Activated naive CD4-positive, alpha-beta T cell treated with anti-CD3 and anti-CD28 coated beads, Interleukin-2, amount 50 U/mL, for 24 hours (primary cell): ENCODE measurements around the gene FGF5.
"Not testable (repeated sequence)": the region's sequence is repeated elsewhere in the genome, so short reads cannot be mapped to it uniquely, and the experiment has no call there.

Experiments
- H3K27ac Mint-ChIP-seq: one replicate; pipeline ENCODE4 v1.8.0; 2021; ENCODE audit warnings: mild to moderate bottlenecking, mixed read lengths
- H3K27me3 Mint-ChIP-seq: one replicate; pipeline ENCODE4 v1.8.0; 2021; ENCODE audit warnings: mixed read lengths
- H3K36me3 Mint-ChIP-seq: one replicate; pipeline ENCODE4 v1.8.0; 2021; ENCODE audit warnings: mixed read lengths
- H3K4me1 Mint-ChIP-seq: one replicate; pipeline ENCODE4 v1.8.0; 2021; ENCODE audit warnings: mixed read lengths
- H3K4me3 Mint-ChIP-seq: one replicate; pipeline ENCODE4 v1.8.0; 2021; ENCODE audit warnings: mild to moderate bottlenecking, mixed read lengths
- H3K9me3 Mint-ChIP-seq: one replicate; pipeline ENCODE4 v1.8.0; 2021; ENCODE audit warnings: mixed read lengths

FGF5 gene

DNA sequence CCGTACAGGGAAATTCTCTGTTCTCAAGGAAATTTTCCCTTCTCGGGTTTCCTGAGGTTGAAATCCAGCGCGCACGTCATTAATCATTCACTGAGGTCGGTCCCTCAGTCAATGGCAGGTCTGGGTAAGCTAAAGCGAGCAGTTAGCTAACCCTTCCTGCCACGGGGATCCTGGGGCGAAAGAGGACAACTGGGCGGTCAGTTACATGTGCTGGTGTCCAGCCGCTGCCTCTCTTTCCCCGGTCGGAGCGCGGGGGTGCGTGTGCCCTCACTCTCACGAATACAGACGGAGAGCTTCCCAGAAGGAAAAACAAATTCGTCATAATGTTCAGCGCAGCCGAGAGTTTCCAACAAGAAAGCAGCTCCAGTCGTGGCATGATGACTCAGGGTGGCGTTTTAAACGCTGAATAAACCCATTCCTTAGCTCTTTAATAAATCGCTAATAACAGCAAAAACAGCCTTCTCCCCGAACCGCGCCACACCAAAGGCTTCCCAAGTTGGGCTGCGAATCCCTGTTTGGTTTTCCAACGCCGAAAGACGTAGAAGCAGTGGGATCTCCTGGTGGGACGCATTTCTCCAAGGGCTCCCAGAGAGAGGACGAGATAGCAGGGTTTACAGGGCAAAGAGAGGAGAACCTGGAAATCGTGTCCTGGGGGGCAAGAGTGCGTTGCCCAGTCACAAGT, 752 bp upstream of the FGF5 start:
- H3K27me3 Mint-ChIP-seq, result peaks cover 60% of the 10 kb centered on the region
- peaks cover 31% of the 10 kb centered on the region for H3K4me1 Mint-ChIP-seq
- H3K36me3 Mint-ChIP-seq, result no peaks in the 10 kb centered on the region
- H3K27ac Mint-ChIP-seq, result no peak overlapping the region
- H3K4me3 Mint-ChIP-seq, result peak overlapping the region; percentile 41
- no peaks in the 10 kb centered on the region for H3K9me3 Mint-ChIP-seq

DNA sequence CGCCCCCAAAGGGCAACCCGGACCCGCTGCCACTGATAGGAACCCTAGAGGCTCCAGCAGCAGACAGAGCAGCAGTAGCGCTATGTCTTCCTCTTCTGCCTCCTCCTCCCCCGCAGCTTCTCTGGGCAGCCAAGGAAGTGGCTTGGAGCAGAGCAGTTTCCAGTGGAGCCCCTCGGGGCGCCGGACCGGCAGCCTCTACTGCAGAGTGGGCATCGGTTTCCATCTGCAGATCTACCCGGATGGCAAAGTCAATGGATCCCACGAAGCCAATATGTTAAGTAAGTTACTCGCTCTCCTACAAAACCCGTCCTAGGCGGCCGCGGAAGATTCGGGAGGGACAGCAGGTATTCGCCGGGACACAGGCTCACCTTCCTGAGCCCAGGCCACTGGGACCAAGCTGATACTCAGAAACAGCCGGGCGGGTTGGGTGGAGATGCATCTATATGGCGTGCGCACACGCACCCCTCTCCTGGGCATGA, 477 bp downstream of the FGF5 start:
- H3K36me3 Mint-ChIP-seq, result no peaks in the 10 kb centered on the region
- H3K27ac Mint-ChIP-seq, result no peak overlapping the region
- peaks cover 62% of the 10 kb centered on the region for H3K27me3 Mint-ChIP-seq
- peak overlapping the region; percentile 70 for H3K4me3 Mint-ChIP-seq
- no peaks in the 10 kb centered on the region for H3K9me3 Mint-ChIP-seq
- peaks cover 31% of the 10 kb centered on the region for H3K4me1 Mint-ChIP-seq

DNA sequence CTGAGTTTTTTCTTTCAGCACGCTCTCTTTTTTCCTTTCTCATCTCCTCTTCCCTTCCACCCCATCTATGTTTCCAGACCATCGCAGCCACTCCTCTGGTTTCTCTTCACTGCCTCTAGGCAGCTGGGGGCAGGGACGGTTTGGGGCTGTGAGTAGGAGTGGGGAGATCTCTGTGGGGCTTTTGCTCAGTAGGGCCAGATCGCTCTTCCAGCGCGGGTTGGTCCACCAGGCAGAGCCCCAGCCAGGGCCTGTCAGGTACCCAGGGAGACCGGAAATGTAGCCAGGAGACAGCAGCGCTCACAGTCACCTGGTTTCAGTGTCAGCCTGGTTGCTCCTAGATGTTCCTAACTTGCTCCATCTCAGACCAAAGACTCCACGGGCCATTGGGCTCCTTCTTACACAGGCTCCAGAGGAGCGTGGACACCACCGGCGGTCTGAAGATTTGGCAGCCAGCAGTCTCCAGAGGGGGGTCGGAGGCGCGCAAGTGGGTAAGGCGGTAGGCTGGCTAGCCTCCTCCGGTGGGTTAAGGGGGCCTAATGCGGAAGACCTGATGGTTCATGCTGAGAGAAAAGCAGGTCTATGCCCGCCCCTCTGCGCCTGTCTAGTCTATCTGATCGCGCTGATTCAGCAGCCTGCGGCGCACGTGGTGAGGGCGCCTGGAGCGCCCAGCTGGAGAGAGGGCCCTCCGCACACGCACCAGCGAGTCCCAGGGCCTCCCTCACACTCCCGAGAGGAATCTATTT, 1.8 kb downstream of the FGF5 start:
- H3K27me3 Mint-ChIP-seq, result peaks cover 60% of the 10 kb centered on the region
- H3K4me3 Mint-ChIP-seq, result no peak overlapping the region
- H3K27ac Mint-ChIP-seq, result no peak overlapping the region

DNA sequence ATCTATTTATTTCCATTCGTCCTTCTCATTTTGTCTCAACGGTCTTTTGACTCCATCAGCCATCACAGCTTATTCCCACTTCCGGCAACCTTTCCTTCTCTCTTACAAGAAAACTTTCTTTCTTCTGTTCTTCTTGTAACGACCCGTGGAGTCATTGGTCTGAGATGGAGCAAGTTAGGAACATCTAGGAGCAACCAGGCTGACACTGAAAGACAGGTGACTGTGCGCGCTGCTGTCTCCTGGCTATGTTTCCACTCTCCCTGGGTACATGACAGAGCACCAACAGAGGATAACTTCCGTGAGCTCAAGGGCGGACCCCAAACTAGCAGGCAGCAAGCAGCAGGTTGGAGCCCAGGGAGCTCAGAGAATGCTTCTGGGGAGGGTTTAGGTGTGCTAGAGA, 2.5 kb downstream of the FGF5 start:
- H3K27me3 Mint-ChIP-seq, result peaks cover 58% of the 10 kb centered on the region
- no peak overlapping the region for H3K27ac Mint-ChIP-seq
- peaks cover 31% of the 10 kb centered on the region for H3K4me1 Mint-ChIP-seq
- no peaks in the 10 kb centered on the region for H3K9me3 Mint-ChIP-seq
- no peak overlapping the region for H3K4me3 Mint-ChIP-seq
- no peaks in the 10 kb centered on the region for H3K36me3 Mint-ChIP-seq

More for the DNA sequence above, 1.8 kb downstream of the FGF5 start:
- no peaks in the 10 kb centered on the region for H3K9me3 Mint-ChIP-seq
- peaks cover 31% of the 10 kb centered on the region for H3K4me1 Mint-ChIP-seq
- H3K36me3 Mint-ChIP-seq, result no peaks in the 10 kb centered on the region

DNA sequence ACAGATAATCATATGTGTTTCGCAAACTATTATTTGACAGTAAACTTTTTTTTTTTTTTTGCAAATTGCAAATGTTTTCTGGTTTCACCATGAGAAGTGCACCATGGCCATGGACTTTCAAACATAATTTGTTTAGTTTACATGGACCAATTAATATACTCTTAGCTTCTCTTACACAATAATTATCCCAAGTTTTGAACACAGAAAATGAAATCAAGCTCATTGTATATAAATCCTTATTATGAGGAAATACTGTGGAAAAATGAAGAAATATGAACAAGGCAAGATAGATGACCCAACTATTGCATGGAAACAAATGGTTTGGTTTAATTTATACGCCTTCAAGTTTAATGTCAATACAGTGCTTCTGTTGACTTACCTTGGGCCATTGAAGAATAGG, 3.9 kb downstream of the FGF5 start:
- Mint-ChIP-seq H3K4me3 (no peak overlapping the region), H3K27ac (no peak overlapping the region), H3K36me3 (no peaks in the 10 kb centered on the region), H3K4me1 (peaks cover 31% of the 10 kb centered on the region), H3K9me3 (no peaks in the 10 kb centered on the region), H3K27me3 (peaks cover 45% of the 10 kb centered on the region)

DNA sequence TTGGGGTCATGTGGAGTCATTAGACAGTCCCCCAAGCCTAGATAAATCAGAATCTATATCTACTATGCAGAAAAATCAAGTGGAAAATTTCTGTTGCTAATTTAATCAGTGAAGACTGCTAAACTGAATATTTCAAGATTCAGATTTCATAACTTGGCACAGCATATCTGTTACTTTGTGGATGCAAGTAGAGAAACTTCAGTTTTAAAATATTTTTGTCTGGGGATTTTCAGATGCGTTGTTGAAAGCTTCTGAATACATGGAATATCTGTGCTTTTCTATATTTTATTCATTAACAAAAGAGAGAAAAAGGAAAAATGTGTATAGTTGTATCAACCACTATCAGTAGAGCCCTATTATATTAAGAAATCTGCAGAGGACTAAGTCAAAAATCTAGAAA, 4.4 kb downstream of the FGF5 start:
- H3K9me3 Mint-ChIP-seq, result no peaks in the 10 kb centered on the region
- H3K36me3 Mint-ChIP-seq, result no peaks in the 10 kb centered on the region
- peaks cover 26% of the 10 kb centered on the region for H3K4me1 Mint-ChIP-seq
- H3K27me3 Mint-ChIP-seq, result peaks cover 45% of the 10 kb centered on the region
- H3K4me3 Mint-ChIP-seq, result no peak overlapping the region
- H3K27ac Mint-ChIP-seq, result no peak overlapping the region

DNA sequence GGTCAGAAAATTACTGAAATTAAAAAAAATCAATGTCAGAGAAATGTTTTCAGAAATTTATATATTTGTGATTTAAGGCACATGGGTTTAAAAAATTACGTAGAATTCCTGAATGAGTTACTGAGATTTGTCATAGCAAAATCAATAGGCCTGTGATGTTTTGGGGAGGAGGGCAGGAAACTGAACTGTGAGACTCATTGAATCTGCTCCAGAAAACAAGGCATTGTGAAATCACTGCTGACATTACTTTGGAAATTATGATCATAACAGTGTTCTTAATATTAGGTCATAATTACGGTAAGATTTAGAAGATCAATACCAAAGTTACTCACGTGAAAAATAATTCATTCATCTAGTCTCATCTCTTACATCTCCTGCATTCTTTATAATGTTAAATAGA, 5.3 kb downstream of the FGF5 start:
- peaks cover 42% of the 10 kb centered on the region for H3K27me3 Mint-ChIP-seq
- H3K4me1 Mint-ChIP-seq, result peaks cover 19% of the 10 kb centered on the region
- H3K4me3 Mint-ChIP-seq, result no peak overlapping the region
- no peak overlapping the region for H3K27ac Mint-ChIP-seq
- H3K9me3 Mint-ChIP-seq, result no peaks in the 10 kb centered on the region
- no peaks in the 10 kb centered on the region for H3K36me3 Mint-ChIP-seq

DNA sequence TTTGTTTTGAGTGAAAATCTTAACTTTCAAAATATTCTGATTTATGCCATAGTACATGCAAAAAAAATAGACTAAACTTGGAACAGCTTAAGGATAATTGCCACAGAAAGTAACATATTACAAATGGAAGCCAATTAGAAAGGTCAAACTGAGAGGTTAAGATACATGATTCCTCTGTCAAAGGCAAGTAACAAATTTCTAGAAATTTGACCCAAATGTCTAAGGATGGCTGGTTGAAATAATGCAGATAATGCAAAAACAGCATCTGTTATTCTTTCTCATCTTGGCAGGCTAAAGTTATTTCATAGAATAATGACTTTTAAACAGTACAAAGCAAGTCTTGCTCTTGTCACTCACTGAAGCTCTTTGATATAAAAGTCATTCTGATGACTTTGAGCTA, 10.5 kb downstream of the FGF5 start:
- Mint-ChIP-seq H3K27ac (no peak overlapping the region), H3K4me1 (no peaks in the 10 kb centered on the region), H3K27me3 (peaks cover 11% of the 10 kb centered on the region), H3K9me3 (no peaks in the 10 kb centered on the region), H3K4me3 (no peak overlapping the region), H3K36me3 (no peaks in the 10 kb centered on the region)

DNA sequence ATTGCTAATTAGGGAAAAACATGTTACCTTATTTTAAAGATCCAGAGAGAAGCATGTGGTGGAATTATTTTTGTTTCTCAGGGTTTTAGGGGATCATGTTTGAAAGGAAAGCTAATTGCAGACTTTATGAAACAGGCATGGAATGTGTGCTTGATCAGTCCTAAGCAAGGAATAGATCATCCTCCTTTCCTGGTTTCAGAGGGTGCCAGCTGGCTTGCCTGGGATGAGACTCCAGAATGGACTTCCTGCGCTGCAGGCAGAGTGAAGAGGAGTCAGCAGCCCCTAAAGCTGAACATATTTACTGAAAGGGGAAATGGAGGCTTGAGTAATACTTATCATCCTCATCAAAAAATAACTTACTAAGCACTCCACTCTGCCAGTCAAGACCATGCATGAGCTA, 13.3 kb downstream of the FGF5 start:
- Mint-ChIP-seq H3K4me3 (no peak overlapping the region), H3K4me1 (no peaks in the 10 kb centered on the region), H3K27me3 (peaks cover 9% of the 10 kb centered on the region), H3K36me3 (no peaks in the 10 kb centered on the region), H3K9me3 (no peaks in the 10 kb centered on the region), H3K27ac (no peak overlapping the region)

DNA sequence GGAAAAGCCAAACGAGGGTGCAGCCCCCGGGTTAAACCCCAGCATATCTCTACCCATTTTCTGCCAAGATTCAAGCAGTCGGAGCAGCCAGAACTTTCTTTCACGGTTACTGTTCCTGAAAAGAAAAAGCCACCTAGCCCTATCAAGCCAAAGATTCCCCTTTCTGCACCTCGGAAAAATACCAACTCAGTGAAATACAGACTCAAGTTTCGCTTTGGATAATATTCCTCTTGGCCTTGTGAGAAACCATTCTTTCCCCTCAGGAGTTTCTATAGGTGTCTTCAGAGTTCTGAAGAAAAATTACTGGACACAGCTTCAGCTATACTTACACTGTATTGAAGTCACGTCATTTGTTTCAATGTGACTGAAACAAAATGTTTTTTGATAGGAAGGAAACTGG, 20.0 kb downstream of the FGF5 start:
- Mint-ChIP-seq H3K4me3 (no peak overlapping the region), H3K27ac (no peak overlapping the region), H3K36me3 (no peaks in the 10 kb centered on the region), H3K9me3 (no peaks in the 10 kb centered on the region), H3K4me1 (no peaks in the 10 kb centered on the region), H3K27me3 (peaks cover 6% of the 10 kb centered on the region)

DNA sequence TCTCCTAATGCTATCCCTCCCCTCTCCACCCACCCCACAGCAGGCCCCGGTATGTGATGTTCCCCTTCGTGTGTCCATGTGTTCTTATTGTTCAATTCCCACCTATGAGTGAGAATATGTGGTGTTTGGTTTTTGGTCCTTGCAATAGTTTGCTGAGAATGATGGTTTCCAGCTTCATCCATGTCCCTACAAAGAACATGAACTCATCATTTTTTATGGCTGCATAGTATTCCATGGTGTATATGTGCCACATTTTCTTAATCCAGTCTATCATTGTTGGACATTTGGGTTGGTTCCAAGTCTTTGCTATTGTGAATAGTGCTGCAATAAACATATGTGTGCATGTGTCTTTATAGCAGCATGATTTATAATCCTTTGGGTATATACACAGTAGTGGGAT, 24.2 kb downstream of the FGF5 start:
- not testable (repeated sequence) for H3K4me3 Mint-ChIP-seq, H3K9me3 Mint-ChIP-seq, H3K27me3 Mint-ChIP-seq, H3K27ac Mint-ChIP-seq, H3K36me3 Mint-ChIP-seq, H3K4me1 Mint-ChIP-seq

DNA sequence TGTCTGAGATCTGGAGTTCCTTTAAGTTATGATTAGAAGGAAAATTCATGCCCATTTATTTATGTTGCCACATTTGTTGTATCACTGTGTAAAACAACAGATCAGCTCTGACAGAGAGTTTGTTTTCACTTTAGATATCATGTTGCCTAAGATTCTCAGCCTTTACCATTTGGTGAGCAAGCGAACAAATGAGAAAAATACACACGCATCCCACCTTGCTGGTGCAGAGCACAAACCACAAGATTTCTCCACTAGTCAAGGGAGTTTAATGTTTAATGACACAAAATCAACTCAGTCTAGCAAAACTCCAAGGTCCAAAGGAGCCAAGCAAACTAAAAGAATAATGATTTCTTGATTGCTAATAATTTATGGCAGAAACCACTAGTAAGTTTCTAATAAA, 27.7 kb downstream of the FGF5 start:
- H3K27me3 Mint-ChIP-seq, result peaks cover 2% of the 10 kb centered on the region
- no peak overlapping the region for H3K4me3 Mint-ChIP-seq
- H3K27ac Mint-ChIP-seq, result no peak overlapping the region
- H3K9me3 Mint-ChIP-seq, result no peaks in the 10 kb centered on the region
- H3K36me3 Mint-ChIP-seq, result no peaks in the 10 kb centered on the region
- H3K4me1 Mint-ChIP-seq, result no peaks in the 10 kb centered on the region

DNA sequence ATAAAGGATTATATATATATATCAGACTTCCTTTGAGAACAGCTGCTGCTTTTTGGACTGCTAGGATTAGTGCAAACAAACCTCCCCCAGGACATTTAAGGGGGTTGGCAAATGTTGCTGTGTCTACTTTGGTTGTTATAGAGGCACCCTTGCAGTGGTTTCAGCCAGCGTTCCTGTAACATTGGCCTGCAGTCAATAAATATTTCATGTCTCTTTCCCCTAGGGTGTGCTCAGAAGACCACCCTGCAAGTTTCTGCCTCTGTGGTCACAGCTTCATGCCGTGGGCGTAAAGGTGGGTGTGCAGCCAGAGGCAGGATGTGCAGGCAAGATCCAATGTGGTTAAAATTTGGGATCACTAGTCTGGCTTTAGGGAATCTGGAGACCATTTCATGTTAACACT, 28.9 kb downstream of the FGF5 start:
- Mint-ChIP-seq H3K27ac (no peak overlapping the region), H3K4me3 (no peak overlapping the region), H3K4me1 (no peaks in the 10 kb centered on the region), H3K36me3 (no peaks in the 10 kb centered on the region), H3K27me3 (peaks cover 2% of the 10 kb centered on the region), H3K9me3 (no peaks in the 10 kb centered on the region)

DNA sequence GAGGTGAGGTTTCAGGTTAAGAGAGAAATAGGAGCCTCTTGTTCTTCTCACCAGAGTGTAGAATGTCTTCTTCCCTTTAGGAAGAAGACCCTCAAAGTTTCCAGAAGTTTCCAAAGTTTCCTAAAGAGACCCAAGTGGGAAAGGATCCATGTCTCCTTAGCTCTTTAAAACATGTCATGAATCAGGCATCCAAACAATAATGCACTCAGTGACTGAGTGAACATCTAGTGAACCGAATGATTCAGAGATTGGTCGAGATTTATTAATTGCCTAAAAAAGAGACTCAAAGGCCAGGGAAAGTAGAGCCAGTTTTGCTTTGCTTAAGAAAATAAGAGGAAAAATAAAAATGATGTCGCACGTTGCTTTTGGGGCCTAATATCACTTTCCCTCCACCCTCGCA, 29.4 kb downstream of the FGF5 start:
- H3K4me3 Mint-ChIP-seq, result no peak overlapping the region
- no peak overlapping the region for H3K27ac Mint-ChIP-seq
- H3K36me3 Mint-ChIP-seq, result no peaks in the 10 kb centered on the region
- no peaks in the 10 kb centered on the region for H3K9me3 Mint-ChIP-seq
- H3K27me3 Mint-ChIP-seq, result peaks cover 2% of the 10 kb centered on the region
- H3K4me1 Mint-ChIP-seq, result no peaks in the 10 kb centered on the region

DNA sequence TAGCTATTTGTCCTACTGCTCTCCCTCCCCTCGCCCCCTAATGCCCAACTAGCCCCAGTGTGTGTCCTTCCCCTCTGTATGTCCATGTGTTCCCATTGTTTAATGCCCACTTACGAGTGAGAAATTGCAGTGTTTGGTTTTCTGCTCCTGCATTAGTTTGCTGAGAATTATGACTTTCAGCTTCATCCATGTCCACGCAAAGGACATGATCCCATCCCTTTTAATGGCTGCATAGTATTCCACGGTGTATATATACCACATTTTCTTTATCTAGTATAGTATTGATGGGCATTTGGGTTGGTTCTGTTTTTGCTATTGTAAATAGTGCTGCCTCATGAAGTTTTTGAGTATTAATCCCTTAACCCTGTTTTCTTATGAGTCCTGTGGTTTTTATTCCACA, 35.4 kb downstream of the FGF5 start:
- Mint-ChIP-seq H3K27me3 (peaks cover 8% of the 10 kb centered on the region), H3K27ac (no peak overlapping the region), H3K9me3 (no peaks in the 10 kb centered on the region), H3K36me3 (no peaks in the 10 kb centered on the region), H3K4me3 (no peak overlapping the region), H3K4me1 (no peaks in the 10 kb centered on the region)

DNA sequence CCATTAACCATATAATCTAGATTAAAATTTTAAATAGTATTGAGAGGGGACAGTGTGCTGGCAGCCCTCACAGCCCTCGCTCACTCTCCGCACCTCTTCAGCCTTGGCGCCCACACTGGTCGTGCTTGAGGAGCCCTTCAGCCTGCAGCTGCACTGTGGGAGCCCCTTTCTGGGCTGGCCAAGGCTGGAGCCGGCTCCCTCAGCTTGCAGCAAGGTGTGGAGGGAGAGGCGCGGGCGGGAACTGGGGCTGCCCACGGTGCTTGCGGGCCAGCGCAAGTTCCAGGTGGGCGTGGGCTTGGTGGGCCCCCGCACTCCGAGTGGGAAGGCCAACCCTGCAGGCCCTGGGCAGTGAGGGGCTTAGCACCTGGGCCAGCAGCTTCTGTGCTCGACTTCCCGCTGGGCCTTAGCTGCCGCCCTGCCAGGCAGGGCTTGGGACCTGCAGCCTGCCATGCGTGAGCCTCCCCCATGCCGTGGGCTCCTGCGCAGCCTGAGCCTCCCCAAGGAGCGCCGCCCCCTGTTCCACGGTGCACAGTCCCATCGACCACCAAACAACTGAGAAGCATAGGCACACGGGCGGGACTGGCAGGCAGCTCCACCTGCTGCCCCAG, 36.3 kb downstream of the FGF5 start:
- no peak overlapping the region for H3K27ac Mint-ChIP-seq
- H3K9me3 Mint-ChIP-seq, result no peaks in the 10 kb centered on the region
- H3K4me3 Mint-ChIP-seq, result no peak overlapping the region
- peaks cover 9% of the 10 kb centered on the region for H3K27me3 Mint-ChIP-seq
- H3K36me3 Mint-ChIP-seq, result no peaks in the 10 kb centered on the region
- H3K4me1 Mint-ChIP-seq, result no peaks in the 10 kb centered on the region
